Neuronal stem cell (in vitro differentiated cells): ENCODE results near the gene NPY4R2. TPM values are rescaled to one million over a fixed set of nuclear protein-coding genes. Genes with fewer than 3 reads are reported as not detected.
"Not testable (repeated sequence)": the region's sequence is repeated elsewhere in the genome, so short reads cannot be mapped to it uniquely, and the experiment has no call there.

Experiments used
- DNase-seq: peaks from one replicate; pipeline ENCODE4 v3.0.0-alpha.2; 2013; ENCODE audit warnings: low spot score
- H2AFZ ChIP-seq: one replicate; pipeline ENCODE4 v1.6.1; 2013; ENCODE audit warnings: mild to moderate bottlenecking, low read length, inconsistent platforms
- H2AK5ac ChIP-seq: 2 replicates; pipeline ENCODE4 v1.6.1; 2013; ENCODE audit warnings: low read depth, mild to moderate bottlenecking, inconsistent platforms, low read length, moderate library complexity, mixed read lengths
- H2BK120ac ChIP-seq: 2 replicates; pipeline ENCODE4 v1.6.1; 2013; ENCODE audit warnings: low read depth, mild to moderate bottlenecking, inconsistent platforms, low read length, moderate library complexity, mixed read lengths
- H2BK12ac ChIP-seq: one replicate; pipeline ENCODE4 v1.6.1; 2013; ENCODE audit warnings: low read length, inconsistent platforms
- H2BK15ac ChIP-seq: 2 replicates; pipeline ENCODE4 v1.6.1; 2013; ENCODE audit warnings: mild to moderate bottlenecking, low read length, inconsistent platforms, mixed read lengths
- H2BK5ac ChIP-seq: one replicate; pipeline ENCODE4 v1.6.1; 2013; ENCODE audit warnings: inconsistent platforms, mild to moderate bottlenecking, low read length, moderate library complexity
- H3K14ac ChIP-seq: one replicate; pipeline ENCODE4 v1.6.1; 2013; ENCODE audit warnings: low read length, inconsistent platforms
- H3K18ac ChIP-seq: 2 replicates; pipeline ENCODE4 v1.6.1; 2013; ENCODE audit warnings: low read length, inconsistent platforms
- H3K23ac ChIP-seq: 2 replicates; pipeline ENCODE4 v1.6.1; 2013; ENCODE audit warnings: low read depth, mild to moderate bottlenecking, mixed read lengths, low read length, inconsistent platforms; ENCODE audit not compliant: poor library complexity
- H3K27ac ChIP-seq: replicated peaks from 3 replicates; pipeline ENCODE4 v1.5.1; 2013; ENCODE audit warnings: low read length, inconsistent platforms
- H3K27me3 ChIP-seq, 3 experiments: 2 replicates each; pipeline ENCODE4 v1.6.1; 2013; ENCODE audit warnings: low read length in 3 of 3, mild to moderate bottlenecking in 2 of 3, inconsistent platforms in 1 of 3, low read depth in 1 of 3, mixed read lengths in 1 of 3, moderate library complexity in 1 of 3; ENCODE audit not compliant: control insufficient read depth in 3 of 3, insufficient read depth in 3 of 3
- H3K36me3 ChIP-seq, 2 donors: replicated peaks in 1 of 2; 2 replicates each; pipeline ENCODE4 v1.6.1; 2013; ENCODE audit warnings: low read length in 2 of 2; ENCODE audit not compliant: control insufficient read depth in 2 of 2, insufficient read depth in 2 of 2
- H3K4ac ChIP-seq: 2 replicates; pipeline ENCODE4 v1.6.1; 2013; ENCODE audit warnings: inconsistent platforms, mild to moderate bottlenecking, low read length, moderate library complexity
- H3K4me1 ChIP-seq, 2 donors: 1 replicate in 1 of 2; 2 replicates in 1 of 2; pipeline ENCODE4 v1.6.1; 2013; ENCODE audit warnings: low read length in 2 of 2, low read depth in 1 of 2; ENCODE audit not compliant: control insufficient read depth in 2 of 2, insufficient read depth in 1 of 2
- H3K4me2 ChIP-seq: one replicate; pipeline ENCODE4 v1.6.1; 2013; ENCODE audit warnings: mild to moderate bottlenecking, low read length, inconsistent platforms; ENCODE audit not compliant: insufficient read depth, poor library complexity, severe bottlenecking
- H3K4me3 ChIP-seq, 2 donors: 2 replicates each; pipeline ENCODE4 v1.5.1; 2013; ENCODE audit warnings: low read length in 2 of 2, mild to moderate bottlenecking in 2 of 2, inconsistent platforms in 1 of 2, moderate library complexity in 1 of 2
- H3K79me1 ChIP-seq: one replicate; pipeline ENCODE4 v1.6.1; 2013; ENCODE audit warnings: low read depth, mild to moderate bottlenecking, inconsistent platforms, low read length, moderate library complexity
- H3K9ac ChIP-seq: one replicate; pipeline ENCODE4 v1.6.1; 2013; ENCODE audit warnings: mild to moderate bottlenecking, low read depth, low read length, inconsistent platforms; ENCODE audit not compliant: poor library complexity
- H3K9me3 ChIP-seq, 2 donors: replicated peaks in 1 of 2; 2 replicates each; pipeline versions ENCODE3 to v1.6.1; 2013; ENCODE audit warnings: low read length in 2 of 2, mild to moderate bottlenecking in 2 of 2, inconsistent platforms in 1 of 2, low read depth in 1 of 2, mixed read lengths in 1 of 2, moderate library complexity in 1 of 2; ENCODE audit not compliant: control insufficient read depth in 2 of 2, insufficient read depth in 1 of 2
- H4K8ac ChIP-seq: one replicate; pipeline ENCODE4 v1.6.1; 2013; ENCODE audit warnings: low read depth, mild to moderate bottlenecking, inconsistent platforms, low read length, moderate library complexity
- H4K91ac ChIP-seq: one replicate; pipeline ENCODE4 v1.6.1; 2013; ENCODE audit warnings: low read length, low read depth, mild to moderate bottlenecking, inconsistent platforms; ENCODE audit not compliant: poor library complexity
- WGBS, 2 donors: extraction: QIAGEN DNeasy Blood & Tissue Kit; methylation state at CpG; one replicate each; pipeline ENCODE4 v1.1.7; 2013; ENCODE audit warnings: missing lambda C conversion rate in 2 of 2, mixed read lengths in 1 of 2; ENCODE audit not compliant: insufficient read length in 2 of 2, insufficient replicate concordance in 1 of 2; ENCODE audit errors: extremely low coverage in 2 of 2; 5-methylcytosine and 5-hydroxymethylcytosine counted together
- polyA plus RNA-seq, 2 experiments: library from polyadenylated mRNA; stranded (reverse); fragments of 200-250 nt; gene quantifications; one replicate each; pipeline ENCODE4 v1.2.3, GENCODE V29; 2013

The NPY4R2 gene, protein sequence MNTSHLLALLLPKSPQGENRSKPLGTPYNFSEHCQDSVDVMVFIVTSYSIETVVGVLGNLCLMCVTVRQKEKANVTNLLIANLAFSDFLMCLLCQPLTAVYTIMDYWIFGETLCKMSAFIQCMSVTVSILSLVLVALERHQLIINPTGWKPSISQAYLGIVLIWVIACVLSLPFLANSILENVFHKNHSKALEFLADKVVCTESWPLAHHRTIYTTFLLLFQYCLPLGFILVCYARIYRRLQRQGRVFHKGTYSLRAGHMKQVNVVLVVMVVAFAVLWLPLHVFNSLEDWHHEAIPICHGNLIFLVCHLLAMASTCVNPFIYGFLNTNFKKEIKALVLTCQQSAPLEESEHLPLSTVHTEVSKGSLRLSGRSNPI
- 0.07 TPM for polyA plus RNA-seq (2013, experiment 1 of 2)
- 0.03 TPM for polyA plus RNA-seq (2013, experiment 2 of 2)

- not testable (repeated sequence) for H4K91ac ChIP-seq, H4K8ac ChIP-seq, H2BK120ac ChIP-seq, H2BK12ac ChIP-seq, H3K23ac ChIP-seq, H3K79me1 ChIP-seq, H2BK15ac ChIP-seq, H3K9ac ChIP-seq, H2AK5ac ChIP-seq, DNase-seq, H3K4me3 ChIP-seq, H2AFZ ChIP-seq, H3K4me1 ChIP-seq, H3K27me3 ChIP-seq, H3K9me3 ChIP-seq, H2BK5ac ChIP-seq, H3K36me3 ChIP-seq, H3K27ac ChIP-seq, H3K14ac ChIP-seq, H3K4me2 ChIP-seq, H3K18ac ChIP-seq, H3K4ac ChIP-seq
- WGBS, 2 donors, result no CpG with 5 or more reads among the region's 35 CpGs
Measured at GRCh38 chr10:47918475-47918874, at the start of gene NPY4R2. Gene NPY4R2, plus strand, starts transcription at chr10:47918662. Its CDS starts 3,326 bp downstream, at chr10:47921988.

- not testable (repeated sequence) for H3K27me3 ChIP-seq, H3K14ac ChIP-seq, H3K4me1 ChIP-seq, H4K8ac ChIP-seq, H3K9me3 ChIP-seq, H3K27ac ChIP-seq, H3K4me3 ChIP-seq, H2AFZ ChIP-seq, DNase-seq, H3K4ac ChIP-seq, H2BK12ac ChIP-seq, H3K18ac ChIP-seq, H4K91ac ChIP-seq, H2BK15ac ChIP-seq, H2BK5ac ChIP-seq, H3K36me3 ChIP-seq, H3K23ac ChIP-seq, H2BK120ac ChIP-seq, H3K9ac ChIP-seq, H3K79me1 ChIP-seq, H2AK5ac ChIP-seq, H3K4me2 ChIP-seq
- no CpG with 5 or more reads among the region's 8 CpGs for WGBS, 2 donors
Measured at GRCh38 chr10:47870887-47871286, 47.6 kb upstream of the NPY4R2 start.

DNA sequence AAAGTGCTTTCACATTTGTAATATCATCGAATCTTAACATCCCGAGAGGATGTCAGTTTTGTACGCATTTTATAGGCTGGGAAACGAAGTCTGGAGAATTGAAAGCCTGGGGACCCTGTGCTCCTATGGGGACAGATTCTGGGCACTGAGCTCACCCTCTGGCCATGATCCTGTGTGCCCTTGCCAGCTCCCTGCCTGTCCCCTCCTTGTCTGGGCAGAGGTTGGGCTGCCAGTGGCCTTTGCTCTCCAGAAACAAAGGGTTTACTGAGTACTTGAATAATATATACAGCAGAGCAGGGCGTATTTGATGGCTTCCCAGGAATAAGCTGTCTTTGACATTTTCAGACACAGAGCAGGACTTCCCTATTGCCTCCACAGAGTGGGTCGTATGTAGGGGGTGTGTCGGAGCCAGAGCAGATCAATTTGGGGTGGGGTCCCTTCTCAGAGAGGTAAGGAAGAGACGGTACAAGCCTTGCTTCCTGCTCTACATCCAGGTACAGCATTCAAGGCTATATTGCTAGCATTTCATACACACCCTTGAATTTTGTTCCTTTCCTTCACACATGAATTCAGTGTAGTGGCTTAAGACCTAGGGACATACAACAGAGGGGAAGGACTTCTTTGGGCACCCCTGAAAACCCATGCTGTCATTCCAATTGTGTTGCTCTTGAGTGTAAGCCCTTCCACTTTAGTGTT lies 46.8 kb upstream of the NPY4R2 start:
- not testable (repeated sequence) for H3K14ac ChIP-seq, H2BK5ac ChIP-seq, H3K23ac ChIP-seq, H4K8ac ChIP-seq, H2AFZ ChIP-seq, H3K18ac ChIP-seq, H3K27ac ChIP-seq, H3K9ac ChIP-seq, H2AK5ac ChIP-seq, DNase-seq, H2BK15ac ChIP-seq, H3K9me3 ChIP-seq, H3K4ac ChIP-seq, H4K91ac ChIP-seq, H3K36me3 ChIP-seq, H2BK120ac ChIP-seq, H3K4me1 ChIP-seq, H3K79me1 ChIP-seq, H3K4me2 ChIP-seq, H3K4me3 ChIP-seq, H2BK12ac ChIP-seq, H3K27me3 ChIP-seq
- WGBS, 2 donors, result no CpG with 5 or more reads among the region's 8 CpGs

GRCh38 chr10:47872236-47872635 lies 46.2 kb upstream of the NPY4R2 start:
- H3K9me3 ChIP-seq, DNase-seq, H4K8ac ChIP-seq, H2BK15ac ChIP-seq, H2BK5ac ChIP-seq, H4K91ac ChIP-seq, H3K79me1 ChIP-seq, H3K27ac ChIP-seq, H2AK5ac ChIP-seq, H3K18ac ChIP-seq, H3K4ac ChIP-seq, H3K23ac ChIP-seq, H3K36me3 ChIP-seq, H2BK120ac ChIP-seq, H2BK12ac ChIP-seq, H3K4me1 ChIP-seq, H2AFZ ChIP-seq, H3K14ac ChIP-seq, H3K4me3 ChIP-seq, H3K4me2 ChIP-seq, H3K9ac ChIP-seq, H3K27me3 ChIP-seq: not testable (repeated sequence)
- no CpG with 5 or more reads among the region's 5 CpGs for WGBS, 2 donors
